Neutrophil (primary cell): ENCODE data around the gene NHERF2.

Source experiments
- H3K27ac ChIP-seq: fragments of 200-600 bp; sonication (generic); 2 replicates; pipeline ENCODE4 v1.5.1; 2016; ENCODE audit warnings: mild to moderate bottlenecking, moderate library complexity
- H3K27me3 ChIP-seq: fragments of 200-600 bp; sonication (generic); 2 replicates; pipeline ENCODE4 v1.6.0; 2016; ENCODE audit warnings: mild to moderate bottlenecking
- H3K36me3 ChIP-seq: fragments of 200-600 bp; sonication (generic); 2 replicates; pipeline ENCODE4 v1.5.1; 2017
- H3K4me1 ChIP-seq, 2 experiments: fragments of 200-600 bp in 1 of 2; sonication (generic) in 1 of 2; 1 replicate in 1 of 2; 2 replicates in 1 of 2; pipeline versions ENCODE4 v1.5.1 to v1.6.1; 2013 to 2016; ENCODE audit warnings: low read depth in 1 of 2, low read length in 1 of 2, mild to moderate bottlenecking in 1 of 2, moderate library complexity in 1 of 2; ENCODE audit not compliant: control insufficient read depth in 1 of 2, insufficient read depth in 1 of 2
- H3K4me3 ChIP-seq, 2 experiments: fragments of 200-600 bp in 1 of 2; sonication (generic) in 1 of 2; 1 replicate in 1 of 2; 2 replicates in 1 of 2; pipeline ENCODE4 v1.5.1; 2013 to 2016; ENCODE audit warnings: low read depth in 1 of 2, low read length in 1 of 2, mild to moderate bottlenecking in 1 of 2, moderate library complexity in 1 of 2
- H3K9me3 ChIP-seq: fragments of 200-600 bp; sonication (generic); 2 replicates; pipeline ENCODE4 v1.5.1; 2016
- CTCF ChIP-seq: fragments of 200-600 bp; sonication (generic); IDR thresholded peaks from 2 replicates; pipeline ENCODE4 v1.5.1; 2016; ENCODE audit warnings: antibody characterized with exemption

The NHERF2 gene

GRCh38 chr16:2081201-2082084 is 54.7 kb downstream of the NHERF2 start:
- TF ChIP-seq CTCF, result no peak
- no peaks in the 10 kb centered on the region for H3K4me1 ChIP-seq
- no peaks in the 10 kb centered on the region for H3K27me3 ChIP-seq
- H3K9me3 ChIP-seq, result no peaks in the 10 kb centered on the region
- no peak overlapping the region for H3K4me3 ChIP-seq
- H3K36me3 ChIP-seq, result peaks cover 100% of the 10 kb centered on the region
- H3K27ac ChIP-seq, result no peak overlapping the region

GRCh38 chr16:2082171-2082982 is 55.7 kb downstream of the NHERF2 start:
- TF ChIP-seq CTCF, result no peak
- Histone ChIP-seq H3K36me3 (peaks cover 100% of the 10 kb centered on the region), H3K27me3 (no peaks in the 10 kb centered on the region), H3K4me3 (no peak overlapping the region), H3K9me3 (no peaks in the 10 kb centered on the region), H3K27ac (no peak overlapping the region), H3K4me1 (no peaks in the 10 kb centered on the region)

GRCh38 chr16:2082983-2083364 is 56.3 kb downstream of the NHERF2 start:
- Histone ChIP-seq H3K9me3 (no peaks in the 10 kb centered on the region), H3K4me1 (no peaks in the 10 kb centered on the region), H3K4me3 (no peak overlapping the region), H3K27ac (no peak overlapping the region), H3K36me3 (peaks cover 100% of the 10 kb centered on the region), H3K27me3 (no peaks in the 10 kb centered on the region)
- no peak for TF ChIP-seq CTCF

GRCh38 chr16:2083409-2083808 is 56.7 kb downstream of the NHERF2 start:
- no peak for TF ChIP-seq CTCF
- no peaks in the 10 kb centered on the region for H3K9me3 ChIP-seq
- no peak overlapping the region for H3K4me3 ChIP-seq
- no peak overlapping the region for H3K27ac ChIP-seq
- H3K27me3 ChIP-seq, result no peaks in the 10 kb centered on the region
- H3K36me3 ChIP-seq, result peaks cover 100% of the 10 kb centered on the region
- no peaks in the 10 kb centered on the region for H3K4me1 ChIP-seq

- Histone ChIP-seq H3K4me3 (no peak overlapping the region), H3K27ac (no peak overlapping the region), H3K9me3 (no peaks in the 10 kb centered on the region), H3K4me1 (no peaks in the 10 kb centered on the region), H3K27me3 (no peaks in the 10 kb centered on the region), H3K36me3 (peaks cover 100% of the 10 kb centered on the region)
- TF ChIP-seq CTCF, result no peak
Observed at GRCh38 chr16:2083876-2084780, 57.4 kb downstream of the NHERF2 start.
